CD14-positive monocyte (primary cell): ENCODE measurements around the gene TXLNB. TPM values are rescaled to one million over a fixed set of nuclear protein-coding genes. Genes with fewer than 3 reads are reported as not detected.

Experiments
- DNase-seq, 3 donors: peaks; one replicate each; pipeline ENCODE4 v3.0.0-alpha.2; 2011 to 2022
- H2AFZ ChIP-seq: 2 replicates; pipeline ENCODE4 v1.6.0; 2012; ENCODE audit warnings: mild to moderate bottlenecking, low read depth, low read length, inconsistent platforms; ENCODE audit not compliant: insufficient read depth, poor library complexity, severe bottlenecking
- H3K27ac ChIP-seq, 2 donors: 1 replicate in 1 of 2; 2 replicates in 1 of 2; pipeline ENCODE4 v1.5.1; 2012 to 2013; ENCODE audit warnings: low read length in 2 of 2, control low read depth in 1 of 2, inconsistent platforms in 1 of 2, low read depth in 1 of 2, mild to moderate bottlenecking in 1 of 2
- H3K27me3 ChIP-seq, 2 donors: one replicate each; pipeline versions ENCODE4 v1.6.0 to v1.6.1; 2011 to 2013; ENCODE audit warnings: low read length in 2 of 2; ENCODE audit not compliant: control insufficient read depth in 2 of 2, insufficient read depth in 2 of 2
- H3K36me3 ChIP-seq, 2 donors: replicated peaks in 1 of 2; 1 replicate in 1 of 2; 2 replicates in 1 of 2; pipeline versions ENCODE4 v1.5.1 to v1.6.1; 2012 to 2013; ENCODE audit warnings: low read length in 2 of 2, control low read depth in 1 of 2, inconsistent platforms in 1 of 2, mild to moderate bottlenecking in 1 of 2; ENCODE audit not compliant: insufficient read depth in 2 of 2, control insufficient read depth in 1 of 2
- H3K4me1 ChIP-seq, 2 donors: 1 replicate in 1 of 2; 2 replicates in 1 of 2; pipeline versions ENCODE4 v1.5.1 to v1.6.1; 2012 to 2013; ENCODE audit warnings: low read length in 2 of 2, control low read depth in 1 of 2, inconsistent platforms in 1 of 2, mild to moderate bottlenecking in 1 of 2, moderate library complexity in 1 of 2; ENCODE audit not compliant: insufficient read depth in 2 of 2, control insufficient read depth in 1 of 2
- H3K4me2 ChIP-seq: replicated peaks from 2 replicates; pipeline ENCODE3; 2012; ENCODE audit warnings: low read length, moderate library complexity, mild to moderate bottlenecking; ENCODE audit not compliant: poor library complexity, severe bottlenecking; ENCODE audit errors: extremely low read depth
- H3K4me3 ChIP-seq, 3 experiments: fragments of 200-600 bp in 1 of 3; sonication (generic) in 1 of 3; replicated peaks in 1 of 3; 1 replicate in 2 of 3; 2 replicates in 1 of 3; pipeline ENCODE4 v1.5.1; 2011 to 2013; ENCODE audit warnings: low read length in 3 of 3, mild to moderate bottlenecking in 3 of 3, control low read depth in 2 of 3, low read depth in 2 of 3, inconsistent platforms in 1 of 3, moderate library complexity in 1 of 3
- H3K79me2 ChIP-seq: 2 replicates; pipeline ENCODE4 v1.6.0; 2012; ENCODE audit warnings: mild to moderate bottlenecking, control low read depth, inconsistent platforms, low read length, moderate library complexity; ENCODE audit not compliant: insufficient read depth
- H3K9ac ChIP-seq: 2 replicates; pipeline ENCODE4 v1.6.0; 2017; ENCODE audit warnings: low read length, mild to moderate bottlenecking; ENCODE audit not compliant: insufficient read depth, poor library complexity, severe bottlenecking
- H3K9me3 ChIP-seq, 2 donors: replicated peaks in 1 of 2; 1 replicate in 1 of 2; 2 replicates in 1 of 2; pipeline versions ENCODE4 v1.5.1 to v1.6.1; 2012 to 2013; ENCODE audit warnings: low read length in 2 of 2, control low read depth in 1 of 2; ENCODE audit not compliant: control insufficient read depth in 1 of 2, insufficient read depth in 1 of 2
- H4K20me1 ChIP-seq: 2 replicates; pipeline ENCODE4 v1.6.0; 2012; ENCODE audit warnings: mild to moderate bottlenecking, low read length, control low read depth, moderate library complexity; ENCODE audit not compliant: insufficient read depth
- H3K27ac Mint-ChIP-seq, 7 donors: one replicate each; pipeline ENCODE4 v1.8.0; 2020; ENCODE audit warnings: mild to moderate bottlenecking in 7 of 7, mixed read lengths in 7 of 7, moderate library complexity in 6 of 7, inconsistent platforms in 2 of 7
- H3K27me3 Mint-ChIP-seq, 3 donors: one replicate each; pipeline ENCODE4 v1.8.0; 2021 to 2022; ENCODE audit warnings: low read depth in 3 of 3, mild to moderate bottlenecking in 3 of 3, mixed read lengths in 3 of 3, moderate library complexity in 3 of 3, inconsistent platforms in 1 of 3
- H3K36me3 Mint-ChIP-seq, 2 donors: one replicate each; pipeline ENCODE4 v1.8.0; 2020; ENCODE audit warnings: mixed read lengths in 2 of 2, inconsistent platforms in 1 of 2, mild to moderate bottlenecking in 1 of 2
- H3K4me1 Mint-ChIP-seq: one replicate; pipeline ENCODE4 v1.8.0; 2020; ENCODE audit warnings: mild to moderate bottlenecking, mixed read lengths
- H3K4me3 Mint-ChIP-seq, 2 donors: one replicate each; pipeline ENCODE4 v1.8.0; 2020; ENCODE audit warnings: mild to moderate bottlenecking in 2 of 2, mixed read lengths in 2 of 2, moderate library complexity in 1 of 2
- H3K9me3 Mint-ChIP-seq, 7 donors: one replicate each; pipeline ENCODE4 v1.8.0; 2020 to 2022; ENCODE audit warnings: mixed read lengths in 7 of 7, mild to moderate bottlenecking in 6 of 7, moderate library complexity in 6 of 7, inconsistent platforms in 2 of 7
- CTCF ChIP-seq: fragments of 200-600 bp; IDR thresholded peaks from one replicate; pipeline ENCODE4 v1.8.0; 2022; ENCODE audit warnings: antibody characterized with exemption, mild to moderate bottlenecking
- WGBS: methylation state at CpG from one replicate; pipeline ENCODE4 v1.1.5; 2013; ENCODE audit warnings: missing lambda C conversion rate; ENCODE audit not compliant: insufficient coverage; 5-methylcytosine and 5-hydroxymethylcytosine counted together
- intact Hi-C, 2 donors: fragments of 100-400 bp; cut with micrococcal nuclease; formaldehyde crosslinking; loops; one replicate each; pipeline versions ENCODE4 v1.15.0 to v1.15.1; 2023
- polyA minus RNA-seq: library from RNA; depleted of rRNA, polyadenylated mRNA; stranded (reverse); fragments of >200 nt; gene quantifications from 2 replicates; pipeline ENCODE4 v1.2.3, GENCODE V29; 2012
- polyA plus RNA-seq, 3 donors: library from polyadenylated mRNA; depleted of rRNA in 1 of 3; unstranded in 2 of 3; stranded (reverse) in 1 of 3; fragments of 300-500 nt in 2 of 3; fragments of >200 nt in 1 of 3; fragmentation: Illumina TruSeq in 2 of 3; gene quantifications; 1 replicate in 2 of 3; 2 replicates in 1 of 3; pipeline ENCODE4 v1.2.3, GENCODE V29; 2012 to 2021
- total RNA-seq, 12 experiments: library from RNA in 1 of 12; stranded (reverse) in 1 of 12; fragments of 120-200 nt in 1 of 12; gene quantifications; one replicate each; pipeline ENCODE4 v1.2.4 and lab custom pipeline; 2013 to 2026; ENCODE audit warnings: mixed read lengths in 6 of 12, inconsistent platforms in 1 of 12

The TXLNB gene
- 1.0 TPM for total RNA-seq (2013)
- under 1 TPM; 0.04 to 0.25 (median 0.14) TPM for polyA plus RNA-seq
- polyA minus RNA-seq, result 0.28 and 0.40 TPM in 2 replicates
- 0.25 to 4.6 (median 1.3) reads per million in 11 experiments for total RNA-seq (lab: John Stamatoyannopoulos, UW)

- Histone ChIP-seq H3K27ac (peak within 1 kb of the TSS; percentile 82 to 94), H3K27me3 (no peaks in the 10 kb centered on the region)
- TF ChIP-seq CTCF, result no peak
Observed at GRCh38 chr6:139291813-139292619, at the start of gene TXLNB. Gene TXLNB, minus strand, starts transcription at chr6:139291998. Its CDS starts 3,099 bp downstream, at chr6:139288899.

DNA sequence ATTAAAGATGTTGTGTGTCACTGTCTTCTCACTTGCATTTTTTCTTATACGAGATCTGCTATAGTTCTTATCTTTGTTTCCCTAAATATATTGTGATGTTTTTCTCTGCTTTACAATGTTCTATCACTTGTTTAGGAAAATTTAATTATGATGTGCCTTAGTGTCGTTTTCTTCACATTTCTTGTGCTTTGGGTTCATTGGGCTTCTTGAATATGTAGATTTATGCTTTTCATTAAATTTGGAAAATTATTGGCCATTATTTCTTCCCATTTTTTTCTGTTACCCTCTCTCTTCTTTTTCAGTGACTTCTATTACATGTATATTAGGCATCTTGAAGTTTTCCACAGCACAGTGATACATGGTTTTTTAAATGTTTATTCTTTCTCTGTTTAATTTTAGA lies 49.3 kb upstream of the TXLNB start:
- Mint-ChIP-seq H3K4me1 (peaks cover 63% of the 10 kb centered on the region), H3K9me3 (peaks cover 0 to 12% (median 4%) of the 10 kb centered on the region in 7 donors), H3K4me3 (no peak overlapping the region), H3K36me3 (peaks cover 3 to 4% of the 10 kb centered on the region in 2 donors), H3K27ac (peak overlapping the region in 1 of 7 donors; percentile 53), H3K27me3 (peaks cover 0 to 2% (median 0%) of the 10 kb centered on the region in 3 donors)
- WGBS, result no CpG with 5 or more reads among the region's 2 CpGs
- H3K9ac ChIP-seq, result no peak overlapping the region
- no peaks in the 10 kb centered on the region for H3K9me3 ChIP-seq
- peaks cover 45 to 63% of the 10 kb centered on the region in 2 donors for H3K4me1 ChIP-seq
- no peak for DNase-seq
- no peaks in the 10 kb centered on the region for H3K36me3 ChIP-seq
- H4K20me1 ChIP-seq, result no peaks in the 10 kb centered on the region
- H3K27me3 ChIP-seq, result no peaks in the 10 kb centered on the region
- H3K4me3 ChIP-seq, result no peak overlapping the region
- H3K79me2 ChIP-seq, result no peaks in the 10 kb centered on the region
- no peak overlapping the region for H2AFZ ChIP-seq
- no peak overlapping the region for H3K4me2 ChIP-seq
- no peak for TF ChIP-seq CTCF
- intact Hi-C loops, result no loop called here
- H3K27ac ChIP-seq, result no peak overlapping the region

More at GRCh38 chr6:139291813-139292619, at the start of gene TXLNB:
- no peaks in the 10 kb centered on the region for H3K36me3 ChIP-seq
- H3K4me3 ChIP-seq, result peak within 1 kb of the TSS in 2 of 3 experiments; percentile 38 to 56
- peak within 1 kb of the TSS; percentile 68 to 84 for H3K4me3 Mint-ChIP-seq
- H3K9me3 ChIP-seq, result no peaks in the 10 kb centered on the region
- peak within 1 kb of the TSS; percentile 96 to 98 (median 97) for H3K27ac Mint-ChIP-seq
- peaks cover 48% of the 10 kb centered on the region for H3K4me1 Mint-ChIP-seq
- H3K27me3 Mint-ChIP-seq, result peaks cover 0 to 1% (median 0%) of the 10 kb centered on the region in 3 donors
- WGBS, result no CpG with 5 or more reads among the region's 13 CpGs
- H3K36me3 Mint-ChIP-seq, result no peaks in the 10 kb centered on the region
- H3K9ac ChIP-seq, result peak within 1 kb of the TSS; percentile 46
- H3K79me2 ChIP-seq, result no peaks in the 10 kb centered on the region
- peaks cover 43 to 51% of the 10 kb centered on the region in 2 donors for H3K4me1 ChIP-seq
- H3K4me2 ChIP-seq, result peak within 1 kb of the TSS; percentile 74
- DNase-seq, result peak; percentile 50 to 93 (median 59)
- H4K20me1 ChIP-seq, result no peaks in the 10 kb centered on the region
- H2AFZ ChIP-seq, result peak within 1 kb of the TSS; percentile 66
- H3K9me3 Mint-ChIP-seq, result peaks cover 0 to 2% (median 0%) of the 10 kb centered on the region in 7 donors
- intact Hi-C loops, result loop anchor here (5.0 to 10.0 kb wide), 2 partner anchors 45 to 73 kb away; no protein-coding TSS in a partner anchor
